GM19372 (cell line): ENCODE results near the gene INPP5K.
"Not testable (repeated sequence)": the region's sequence is repeated elsewhere in the genome, so short reads cannot be mapped to it uniquely, and the experiment has no call there.

ENCODE experiments used
- ATAC-seq: cut with Tn5 transposase; IDR thresholded peaks from one replicate; pipeline ENCODE4 v1.9.1; 2021; ENCODE audit warnings: mild to moderate bottlenecking, low read depth, moderate library complexity; ENCODE audit not compliant: unreplicated experiment

The INPP5K gene

DNA sequence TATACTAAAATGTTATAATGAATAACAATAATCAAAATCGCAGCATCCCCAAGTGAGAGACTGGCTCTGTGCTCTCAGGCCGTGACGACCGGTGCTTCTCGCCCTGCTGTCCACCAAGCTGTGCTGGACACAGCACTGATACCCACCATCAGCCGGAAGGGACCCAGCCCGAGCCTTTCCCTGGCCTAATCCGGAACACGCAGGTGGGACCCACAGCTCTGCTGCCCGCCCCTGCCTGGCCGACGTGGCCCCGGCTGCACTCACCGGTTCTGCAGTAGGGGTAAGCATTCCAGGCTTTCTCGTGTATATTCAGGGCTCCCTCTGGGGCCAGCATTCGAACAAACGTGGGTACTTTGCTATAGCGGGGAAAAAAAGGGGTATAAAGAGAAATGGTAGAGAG, 31.6 kb upstream of the INPP5K start:
- no peak for ATAC-seq

DNA sequence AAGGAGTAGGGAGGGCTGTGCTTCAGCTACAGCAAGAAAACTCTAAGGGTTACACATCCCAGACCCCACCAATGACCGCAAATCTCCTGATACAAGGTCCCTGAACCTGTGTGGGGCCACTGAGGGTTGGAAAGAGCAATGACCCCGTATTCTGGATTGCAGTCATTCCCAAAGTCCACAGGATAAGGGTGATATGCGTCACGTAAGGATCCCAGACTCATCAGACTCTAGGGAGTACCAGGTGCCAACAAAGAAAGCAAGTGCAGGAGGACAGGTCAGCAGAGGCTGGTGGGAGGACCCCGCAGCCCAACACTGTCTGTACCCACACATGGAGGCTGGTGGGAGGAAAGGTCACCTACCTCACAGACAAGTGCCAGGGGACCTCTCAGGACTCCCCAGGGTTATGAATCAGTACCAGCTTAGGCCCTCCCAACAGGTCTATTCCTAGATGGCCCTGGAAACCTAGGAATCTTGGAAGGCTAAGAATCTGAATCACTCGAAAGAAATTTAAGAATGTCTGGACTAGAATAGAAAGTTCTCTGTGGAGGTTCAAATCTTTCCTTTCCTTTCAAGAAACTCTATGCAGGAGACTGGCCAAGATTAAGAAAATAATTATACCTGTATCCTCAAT, 30.0 kb upstream of the INPP5K start:
- ATAC-seq = no peak

DNA sequence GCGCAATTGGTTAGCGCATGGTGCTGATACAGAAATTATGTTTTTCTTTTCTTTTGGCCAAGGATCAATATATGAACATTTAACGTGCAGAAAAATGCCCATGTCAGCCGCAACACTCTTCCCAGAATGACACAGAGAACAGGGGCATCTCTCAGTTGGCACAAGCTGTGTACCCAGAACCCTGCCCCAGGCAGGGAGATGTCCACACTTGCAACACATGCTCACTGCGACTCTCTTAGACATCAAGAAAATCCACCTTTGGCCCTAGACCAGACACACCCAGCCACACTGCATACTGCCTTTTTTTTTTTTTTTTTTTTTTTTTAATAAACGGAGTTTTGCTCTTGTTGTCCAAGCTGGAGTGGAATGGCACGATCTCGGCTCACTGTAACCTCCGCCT, 29.2 kb upstream of the INPP5K start:
- ATAC-seq = no peak

DNA sequence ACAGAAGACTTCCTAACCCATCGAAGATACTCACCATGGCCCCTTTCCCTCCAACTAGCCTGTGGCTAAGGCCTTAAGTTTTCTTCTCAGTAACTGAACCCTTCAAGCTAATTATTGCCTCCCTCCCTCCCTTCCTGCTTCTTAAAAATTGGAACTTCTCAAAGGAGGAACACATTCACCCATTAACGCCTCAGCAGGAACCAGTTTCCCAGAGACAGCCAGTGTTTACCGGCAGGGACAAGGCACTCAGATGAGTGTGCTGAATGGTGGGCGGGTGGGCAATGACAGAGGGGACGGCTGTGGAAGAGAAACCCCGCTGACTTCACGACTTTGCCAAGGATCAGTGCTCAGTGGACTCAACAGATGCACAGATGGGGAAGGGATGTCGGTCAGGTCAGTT, 25.9 kb upstream of the INPP5K start:
- ATAC-seq = no peak

DNA sequence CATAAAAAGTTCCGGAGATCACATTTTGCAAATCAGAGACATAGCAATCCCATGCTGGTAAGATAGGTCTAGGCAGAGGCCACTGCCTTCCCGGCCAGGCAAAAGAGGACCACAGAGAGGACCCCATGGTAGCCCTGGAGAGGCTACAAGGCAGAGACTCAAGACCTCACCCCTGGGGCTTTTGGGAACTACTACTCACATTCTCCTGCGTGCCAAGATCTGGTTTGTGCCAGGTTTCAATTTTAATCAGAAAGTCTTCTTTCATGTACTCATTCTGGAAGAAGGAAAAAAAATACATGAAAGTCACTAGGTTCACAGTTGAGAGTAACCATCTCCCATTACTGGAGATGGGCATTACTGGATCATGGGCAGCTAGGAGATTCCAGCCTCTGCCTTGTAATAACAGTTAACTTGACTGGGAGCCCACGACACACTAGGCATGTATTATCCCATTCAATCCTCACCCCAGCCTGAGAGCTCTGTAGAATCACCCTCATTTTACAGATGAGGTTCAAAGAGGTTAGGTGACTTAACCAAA, 25.0 kb upstream of the INPP5K start:
- no peak for ATAC-seq

DNA sequence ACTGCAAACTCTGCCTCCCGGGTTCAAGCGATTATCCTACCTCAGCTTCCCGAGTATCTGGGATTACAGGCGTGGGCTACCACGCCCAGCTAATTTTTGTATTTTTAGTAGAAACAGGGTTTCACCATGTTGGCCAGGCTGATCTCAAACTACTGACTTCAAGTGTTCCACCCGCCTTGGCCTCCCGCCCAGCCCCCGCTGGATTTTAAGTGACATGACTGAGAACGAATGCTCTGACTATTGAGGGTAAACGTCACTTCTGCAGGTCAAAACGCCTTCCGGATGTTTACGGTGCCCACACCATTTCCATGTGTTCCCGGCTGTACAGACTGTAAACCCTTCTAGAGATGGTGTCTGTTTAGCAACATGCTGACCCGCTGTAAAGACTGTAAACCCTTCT, 23.4 kb upstream of the INPP5K start:
- no peak for ATAC-seq

DNA sequence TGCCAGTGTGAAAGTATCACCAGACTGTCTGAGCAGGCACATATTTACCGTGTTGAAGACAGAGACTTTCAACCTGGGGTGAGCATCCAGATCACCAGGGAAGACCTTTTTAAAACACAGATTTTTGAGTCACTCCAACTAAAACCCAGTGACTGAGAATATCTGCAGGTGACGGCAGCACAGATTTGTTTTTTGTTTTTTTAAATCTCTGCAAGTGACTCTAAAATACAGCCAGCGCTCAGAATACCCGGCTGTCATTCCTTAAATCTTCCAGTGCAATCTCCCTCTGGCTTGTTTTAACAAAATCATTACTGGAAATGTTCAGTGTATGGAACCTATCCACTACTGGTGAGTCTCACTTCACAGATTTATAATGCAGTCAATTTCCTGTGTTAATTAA, 19.3 kb upstream of the INPP5K start:
- ATAC-seq = no peak

DNA sequence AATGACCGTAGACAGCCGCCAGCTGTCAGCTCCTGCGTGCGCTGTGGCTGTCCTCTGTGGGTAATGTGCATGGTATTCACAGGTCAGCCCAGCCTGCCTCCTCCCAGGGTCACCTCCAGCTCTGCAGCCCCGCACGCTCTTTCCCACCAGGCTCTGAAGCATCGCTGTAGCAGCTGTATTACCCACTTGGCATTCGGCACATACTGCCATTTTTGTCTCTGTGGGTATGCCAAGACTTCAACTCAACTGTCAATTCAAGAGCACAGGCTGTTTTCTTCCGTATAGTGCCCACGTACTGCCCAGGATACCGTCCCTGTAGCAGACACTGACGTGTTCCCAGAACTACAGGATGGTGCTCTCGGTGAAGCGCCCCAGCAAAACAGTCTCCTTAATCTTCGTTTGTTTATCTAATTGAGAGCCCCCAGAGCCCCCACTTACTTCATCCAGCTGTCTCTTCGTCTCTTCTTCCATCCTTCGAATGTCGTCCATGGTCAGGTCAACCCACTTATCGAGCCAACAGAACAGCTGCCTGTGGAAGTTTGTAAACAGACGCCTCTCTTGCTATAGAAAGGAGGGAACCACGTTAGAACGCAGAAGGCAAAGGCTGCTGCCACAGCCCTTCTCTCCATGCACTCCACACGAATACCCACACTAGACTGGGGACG, 17.4 kb upstream of the INPP5K start:
- no peak for ATAC-seq

DNA sequence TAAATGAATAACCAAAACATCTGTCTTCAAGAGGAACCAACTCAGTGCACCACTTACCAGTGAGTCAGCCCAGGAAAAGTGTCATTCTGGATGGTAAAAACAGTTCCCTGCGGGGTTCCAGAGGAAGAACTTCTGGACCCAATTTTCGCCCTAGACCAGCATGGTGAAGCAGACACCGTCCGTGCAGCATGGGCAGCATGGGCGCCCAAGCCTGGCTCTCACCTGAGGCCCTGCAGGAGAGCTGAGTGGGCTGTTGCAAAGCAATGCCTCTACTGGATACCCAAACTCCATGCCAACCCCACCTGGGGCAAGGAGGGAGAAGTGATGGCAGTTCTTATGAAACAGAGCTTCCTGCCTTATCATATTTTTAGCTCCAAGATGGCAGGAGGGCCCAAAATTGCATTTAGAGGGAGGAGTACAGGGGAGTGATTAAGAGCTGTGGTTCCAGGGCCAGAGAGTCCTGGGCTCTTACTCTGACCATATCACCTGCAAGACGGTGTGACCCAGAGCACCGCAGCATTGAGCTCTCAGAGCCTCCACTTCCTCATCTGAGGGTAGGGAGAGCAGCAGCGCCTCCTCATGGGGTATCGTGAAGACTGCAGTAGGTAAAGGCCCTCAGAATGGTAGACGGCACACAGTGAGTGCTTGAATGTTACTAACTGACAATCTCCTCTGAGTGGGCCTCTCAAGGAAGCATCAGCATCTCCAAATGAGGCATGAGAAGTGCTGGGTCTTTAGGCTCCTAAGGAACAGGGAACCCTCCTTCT, 16.6 kb upstream of the INPP5K start:
- ATAC-seq = no peak

DNA sequence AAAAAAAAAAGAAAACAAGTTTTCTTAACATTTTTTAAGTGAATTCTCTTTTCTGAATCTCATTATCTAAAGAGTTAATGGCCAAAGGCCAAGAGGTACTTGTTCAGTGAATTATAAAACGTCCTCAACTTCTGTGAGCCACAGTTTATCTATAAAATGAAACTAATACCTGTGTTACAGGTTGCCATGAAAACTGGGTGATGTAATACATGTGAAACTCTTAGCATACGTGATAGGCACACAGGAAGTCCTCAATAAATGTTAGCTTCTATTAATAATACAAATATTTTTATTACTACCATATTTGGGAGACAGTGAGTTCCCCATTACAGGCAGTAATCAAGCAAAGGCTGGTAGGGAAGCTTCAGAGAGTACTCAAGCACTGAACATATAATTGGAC, 13.5 kb upstream of the INPP5K start:
- no peak for ATAC-seq

DNA sequence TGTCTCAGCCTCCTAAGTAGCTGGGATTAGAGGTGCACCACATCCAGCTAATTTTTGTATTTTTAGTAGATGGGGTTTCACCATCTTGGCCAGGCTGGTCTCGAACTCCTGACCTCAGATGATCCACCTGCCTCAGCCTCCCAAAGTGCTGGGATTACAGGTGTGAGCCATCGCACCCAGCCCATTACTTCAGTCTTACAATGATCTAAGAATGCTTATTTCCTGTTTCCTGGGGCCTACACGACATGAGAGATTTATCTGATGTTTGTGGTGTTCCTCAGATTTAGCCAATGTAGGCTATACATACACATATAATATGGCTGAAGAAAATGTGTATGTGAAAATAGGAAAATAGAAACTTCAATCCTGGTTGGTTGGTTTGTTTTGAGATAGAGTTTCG, 10.5 kb upstream of the INPP5K start:
- not testable (repeated sequence) for ATAC-seq

DNA sequence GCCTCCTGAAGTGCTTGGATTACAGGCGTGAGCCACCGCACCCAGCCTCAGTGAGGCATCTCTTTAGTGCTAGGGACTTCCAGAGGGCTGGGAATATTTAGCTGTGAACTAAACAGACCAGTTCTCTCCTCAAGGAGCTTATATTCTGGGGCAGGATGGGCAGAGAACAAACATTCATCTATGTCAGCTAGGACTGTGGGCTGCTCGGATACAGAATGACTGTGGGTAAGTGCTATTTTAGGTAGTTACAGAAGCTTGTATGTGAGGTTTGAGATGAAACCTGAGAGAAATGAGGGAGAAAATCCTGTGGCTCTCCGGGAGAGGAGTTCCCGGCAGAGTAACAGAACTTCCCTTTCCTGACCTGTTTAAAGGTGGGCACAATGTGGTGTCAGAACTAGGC, 6.2 kb upstream of the INPP5K start:
- ATAC-seq = no peak

DNA sequence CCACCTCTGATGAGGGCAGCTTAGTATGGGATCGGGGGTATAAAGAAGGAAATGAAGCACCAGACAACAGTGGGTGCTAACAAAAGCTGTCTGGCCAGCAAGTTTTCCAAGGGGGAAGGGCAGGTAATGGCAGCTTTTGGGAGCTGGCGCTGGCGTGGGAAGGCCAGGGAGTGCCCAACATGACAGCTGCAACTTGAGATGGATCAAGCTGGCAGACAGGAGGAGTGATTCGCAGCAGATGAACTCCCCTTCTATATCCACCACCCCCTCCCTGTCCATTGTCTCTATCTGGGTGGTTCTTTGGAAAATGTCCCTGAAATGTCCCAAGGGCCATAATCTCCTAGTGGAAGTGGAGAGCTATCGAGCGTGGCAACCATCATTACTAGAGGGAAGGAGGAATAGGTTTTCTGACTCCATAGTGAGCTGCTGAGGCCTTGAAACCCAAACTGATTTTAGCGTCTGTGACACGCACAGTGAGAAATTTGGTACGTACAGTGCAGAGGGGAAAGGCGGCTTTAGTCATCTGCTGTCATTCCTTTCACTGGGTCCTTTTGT, 4.8 kb upstream of the INPP5K start:
- no peak for ATAC-seq

DNA sequence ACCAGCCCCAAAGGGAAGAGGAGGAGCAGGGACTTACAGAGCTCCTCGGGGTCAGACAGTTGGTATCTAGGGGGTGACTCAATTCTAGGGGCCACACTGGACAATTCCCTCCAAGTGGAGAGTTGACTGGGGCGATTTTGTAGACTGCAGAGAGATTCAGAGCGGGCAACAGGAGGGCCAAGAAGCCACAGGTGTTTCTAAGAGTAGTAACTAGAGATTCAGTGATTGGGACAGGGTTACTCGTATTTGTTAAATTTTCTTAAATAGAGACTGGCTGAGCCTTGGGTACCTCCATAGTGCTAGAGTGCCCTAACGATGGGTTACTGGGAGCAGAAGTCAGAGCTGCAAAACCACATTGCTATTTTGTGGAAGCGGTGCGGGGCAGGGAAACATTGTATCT, 3.3 kb upstream of the INPP5K start:
- ATAC-seq = no peak

DNA sequence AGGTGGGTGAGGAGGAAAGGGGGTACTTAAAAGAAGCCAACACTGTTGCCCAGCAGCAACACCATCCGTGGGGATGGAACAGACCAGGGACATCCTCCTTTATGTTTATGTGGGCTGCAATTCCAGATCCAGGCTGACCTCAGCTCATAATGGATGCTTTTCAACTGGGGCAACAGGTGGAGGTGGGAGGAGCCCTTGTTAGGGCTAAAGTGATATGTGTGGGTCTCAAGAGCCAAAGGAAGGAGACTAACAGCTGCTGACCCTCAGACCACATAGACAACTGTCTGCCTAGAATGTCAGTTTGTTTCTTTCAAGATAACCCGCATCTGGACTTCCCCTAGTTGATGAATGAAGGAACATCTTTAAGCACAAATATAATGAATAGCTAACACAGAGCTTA, 2.0 kb upstream of the INPP5K start:
- no peak for ATAC-seq

DNA sequence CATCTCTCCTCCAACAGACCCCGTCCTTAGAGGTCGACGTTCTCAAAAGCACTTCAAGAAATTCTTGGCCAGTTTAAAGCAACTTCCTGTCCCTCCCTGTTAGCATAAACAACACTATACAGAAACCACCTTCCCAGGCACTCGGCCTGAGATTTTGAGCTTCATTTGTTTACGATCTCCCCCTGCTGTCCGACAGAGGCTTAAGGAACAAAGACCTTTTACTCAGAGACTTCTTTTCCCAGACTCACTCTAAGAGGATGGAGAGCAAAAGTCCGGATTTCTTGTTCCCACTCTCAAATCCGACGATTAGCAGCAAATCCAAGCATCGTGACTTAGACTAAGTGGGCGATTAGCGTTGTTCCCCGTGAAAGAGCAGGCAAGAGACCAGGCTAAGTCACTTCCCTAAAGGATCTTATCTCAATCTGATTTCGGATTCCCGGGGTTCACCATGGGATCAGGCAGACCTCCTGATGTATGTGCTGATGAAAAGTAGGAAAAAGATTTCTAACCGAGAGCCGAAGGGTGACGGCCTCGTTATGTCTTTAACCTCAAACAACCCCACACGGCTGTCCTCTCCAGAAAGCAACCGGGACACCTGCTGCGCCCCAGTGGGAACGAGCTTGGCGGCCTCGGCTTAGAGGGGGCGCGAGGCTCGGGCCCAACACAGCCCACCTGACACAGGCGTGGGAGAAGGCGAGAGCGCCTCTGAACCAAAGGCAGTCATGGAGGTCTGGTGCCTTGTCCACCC, 598 bp downstream of the INPP5K start:
- no peak for ATAC-seq

DNA sequence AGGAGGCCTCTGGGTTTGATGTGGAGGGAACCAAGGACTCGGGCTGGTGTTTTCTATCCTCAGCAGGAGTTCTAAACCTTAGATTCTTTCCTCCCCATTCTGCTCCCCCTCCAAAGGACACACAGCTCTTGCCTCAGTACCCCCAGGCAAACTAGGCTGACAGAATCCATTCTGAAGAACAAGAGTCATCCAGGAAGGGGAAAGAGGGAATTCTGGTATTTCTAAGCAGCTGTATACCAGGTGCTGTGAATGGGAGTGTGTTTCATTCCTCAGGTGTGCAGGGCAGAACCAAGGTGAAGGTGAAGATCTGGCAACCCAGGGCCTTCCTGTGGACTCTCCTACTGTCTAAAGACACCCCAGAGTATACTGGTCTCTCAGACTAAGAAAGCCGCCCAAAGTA, 4.1 kb downstream of the INPP5K start:
- no peak for ATAC-seq

DNA sequence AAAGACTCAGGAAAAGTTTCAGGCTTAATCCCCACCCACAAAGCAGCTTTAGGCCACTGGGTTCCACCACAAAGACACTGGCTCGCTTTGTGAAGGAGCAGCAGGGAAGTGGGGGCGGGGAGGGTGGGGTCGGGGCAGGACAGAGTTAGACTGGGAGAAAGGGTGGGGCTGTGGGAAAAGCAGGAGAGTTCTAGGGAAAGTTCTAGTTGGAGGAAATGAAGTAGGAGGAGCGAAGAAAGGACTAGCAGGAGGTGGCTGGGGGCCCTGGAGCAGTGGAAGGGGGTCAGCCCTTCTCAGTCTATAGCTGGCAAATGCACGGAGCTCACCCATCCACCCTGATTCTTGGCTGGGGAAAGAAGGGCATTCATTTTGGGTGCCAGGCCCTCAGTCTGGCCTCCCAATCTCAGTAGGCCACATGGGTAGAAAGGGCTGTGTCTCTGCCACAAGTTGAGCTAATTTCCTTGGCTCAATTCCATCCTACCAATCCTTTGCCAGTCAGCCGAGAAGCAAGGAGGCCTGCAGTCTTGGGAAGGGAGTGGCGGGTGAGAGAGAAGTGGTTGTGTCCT, 4.6 kb downstream of the INPP5K start:
- no peak for ATAC-seq

DNA sequence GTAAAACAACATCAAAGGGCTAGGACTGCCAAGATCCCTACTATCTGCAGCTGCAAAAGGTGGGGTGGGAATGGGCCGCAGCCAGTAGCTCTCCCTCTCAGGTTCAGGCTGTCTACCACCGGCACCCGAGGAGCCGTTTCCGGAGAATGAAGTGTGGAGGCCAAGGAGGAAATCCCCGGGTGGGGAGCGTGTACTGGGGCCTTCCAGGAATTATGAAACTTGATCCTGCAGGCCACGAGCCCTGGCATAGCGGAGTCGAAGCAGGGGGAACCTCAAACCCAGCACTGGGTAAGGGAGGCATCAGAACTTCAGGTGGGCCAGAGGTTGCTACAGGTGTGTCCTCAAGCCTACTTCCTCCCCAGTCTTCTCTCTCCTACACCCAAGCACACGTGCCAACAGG, 5.1 kb downstream of the INPP5K start:
- no peak for ATAC-seq

DNA sequence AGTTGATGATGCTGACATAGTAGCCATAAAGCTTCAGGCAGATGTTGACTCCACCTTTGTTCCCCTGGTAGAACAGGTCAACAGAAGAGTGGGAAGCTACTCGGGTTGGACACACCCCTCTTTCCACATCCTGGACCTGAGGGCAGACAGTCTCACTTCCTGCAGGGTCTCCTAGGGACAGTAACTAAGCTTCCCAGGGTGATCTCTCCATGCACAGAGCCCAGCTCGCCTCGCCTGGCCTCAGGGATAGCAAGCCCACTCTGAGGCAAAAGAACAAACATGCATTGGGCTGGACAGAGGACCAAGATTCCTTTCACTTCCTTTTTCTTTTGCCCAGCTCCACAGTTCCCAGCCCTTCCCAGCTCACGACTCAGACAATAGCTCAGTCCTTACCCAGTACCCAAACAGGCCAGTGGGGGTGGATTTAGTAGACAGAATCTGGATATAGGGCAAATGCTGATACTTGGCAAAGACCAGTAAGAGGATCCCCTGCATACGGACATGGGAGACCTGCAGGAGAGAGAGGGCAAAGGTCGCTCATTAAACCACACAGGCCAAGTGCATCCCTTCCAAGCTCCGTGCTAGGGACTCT, 7.0 kb downstream of the INPP5K start:
- ATAC-seq = no peak
